ENCODE results near the gene WFS1.

Gene WFS1

GRCh38 chr4:6267573-6267972, 2.1 kb upstream of the WFS1 start:
- H3K27me3 ChIP-seq (ENCODE audit: control insufficient read depth in 1 of 2, insufficient read depth in 1 of 2, low read length in 2 of 2) = peaks cover 5 to 18% of the 10 kb centered on the region in 2 experiments
- H3K4me2 ChIP-seq (ENCODE audit: low read length, poor library complexity, severe bottlenecking) = no peak overlapping the region
- 38% methylated on average over 3 of the region's 3 CpGs for WGBS
- H4K91ac ChIP-seq (ENCODE audit: low read length) = no peak overlapping the region
- peak; percentile 57 for DNase-seq
- no peaks in the 10 kb centered on the region for H3K9me3 ChIP-seq (ENCODE audit: control insufficient read depth, low read length)
- H3K4me3 ChIP-seq (ENCODE audit: insufficient read depth in 1 of 2, low read depth in 1 of 2, low read length in 2 of 2) = no peak overlapping the region
- H4K8ac ChIP-seq (ENCODE audit: low read length) = no peak overlapping the region
- H3K4me1 ChIP-seq (ENCODE audit: control insufficient read depth, insufficient read depth, low read depth, low read length) = peaks cover 23% of the 10 kb centered on the region
- H2BK5ac ChIP-seq (ENCODE audit: low read depth, low read length, poor library complexity, severe bottlenecking) = no peak overlapping the region
- no peak overlapping the region for H3K27ac ChIP-seq (ENCODE audit: low read length, poor library complexity, severe bottlenecking)
- no peak overlapping the region for H2BK15ac ChIP-seq (ENCODE audit: low read depth, poor library complexity, severe bottlenecking)
- H3K79me1 ChIP-seq (replicated peaks; ENCODE audit: low read length, poor library complexity, severe bottlenecking) = no peaks in the 10 kb centered on the region
- no peak overlapping the region for H2BK12ac ChIP-seq (ENCODE audit: low read length in 2 of 2)
- no peak overlapping the region for H3K14ac ChIP-seq (ENCODE audit: low read length in 2 of 2)
- no peaks in the 10 kb centered on the region for H3K36me3 ChIP-seq (ENCODE audit: control insufficient read depth in 1 of 2, insufficient read depth in 2 of 2, low read depth in 1 of 2, low read length in 2 of 2)
- H3K9ac ChIP-seq (ENCODE audit: low read length) = no peak overlapping the region
- H2BK120ac ChIP-seq (ENCODE audit: low read depth, low read length) = no peak overlapping the region
- no peak overlapping the region for H3K23ac ChIP-seq (ENCODE audit: low read length in 2 of 2)
- H2AK5ac ChIP-seq (ENCODE audit: low read length, severe bottlenecking) = no peak overlapping the region
- H3K18ac ChIP-seq (ENCODE audit: low read depth in 1 of 2, low read length in 2 of 2) = no peak overlapping the region
- H2AFZ ChIP-seq (ENCODE audit: low read depth, low read length) = no peak overlapping the region
- H3K4ac ChIP-seq (ENCODE audit: low read depth in 1 of 2, low read length in 2 of 2) = no peak overlapping the region

- H3K14ac ChIP-seq (ENCODE audit: low read length in 2 of 2) = no peak overlapping the region
- H2BK15ac ChIP-seq (ENCODE audit: low read depth, poor library complexity, severe bottlenecking) = no peak overlapping the region
- no peak overlapping the region for H3K23ac ChIP-seq (ENCODE audit: low read length in 2 of 2)
- H2BK120ac ChIP-seq (ENCODE audit: low read depth, low read length) = no peak overlapping the region
- no peaks in the 10 kb centered on the region for H3K79me1 ChIP-seq (replicated peaks; ENCODE audit: low read length, poor library complexity, severe bottlenecking)
- H2BK12ac ChIP-seq (ENCODE audit: low read length in 2 of 2) = no peak overlapping the region
- H3K9ac ChIP-seq (ENCODE audit: low read length) = peak overlapping the region; percentile 73
- H3K9me3 ChIP-seq (ENCODE audit: control insufficient read depth, low read length) = no peaks in the 10 kb centered on the region
- peaks cover 29% of the 10 kb centered on the region for H3K4me1 ChIP-seq (ENCODE audit: control insufficient read depth, insufficient read depth, low read depth, low read length)
- no peak overlapping the region for H3K27ac ChIP-seq (ENCODE audit: low read length, poor library complexity, severe bottlenecking)
- no peak overlapping the region for H4K91ac ChIP-seq (ENCODE audit: low read length)
- peak overlapping the region; percentile 88 for H3K4me2 ChIP-seq (ENCODE audit: low read length, poor library complexity, severe bottlenecking)
- no peak overlapping the region for H3K18ac ChIP-seq (ENCODE audit: low read depth in 1 of 2, low read length in 2 of 2)
- 33% methylated on average over 31 of the region's 32 CpGs for WGBS
- peaks cover 0 to 12% of the 10 kb centered on the region in 2 experiments for H3K27me3 ChIP-seq (ENCODE audit: control insufficient read depth in 1 of 2, insufficient read depth in 1 of 2, low read length in 2 of 2)
- H2BK5ac ChIP-seq (ENCODE audit: low read depth, low read length, poor library complexity, severe bottlenecking) = no peak overlapping the region
- no peak overlapping the region for H3K4ac ChIP-seq (ENCODE audit: low read depth in 1 of 2, low read length in 2 of 2)
- peak overlapping the region; percentile 77 for H2AFZ ChIP-seq (ENCODE audit: low read depth, low read length)
- H2AK5ac ChIP-seq (ENCODE audit: low read length, severe bottlenecking) = no peak overlapping the region
- no peak for DNase-seq
- H3K36me3 ChIP-seq (ENCODE audit: control insufficient read depth in 1 of 2, insufficient read depth in 2 of 2, low read depth in 1 of 2, low read length in 2 of 2) = no peaks in the 10 kb centered on the region
- peak overlapping the region in 1 of 2 experiments; percentile 78 for H3K4me3 ChIP-seq (ENCODE audit: insufficient read depth in 1 of 2, low read depth in 1 of 2, low read length in 2 of 2)
- no peak overlapping the region for H4K8ac ChIP-seq (ENCODE audit: low read length)
Measured at GRCh38 chr4:6268650-6269615, 717 bp upstream of the WFS1 start.

GRCh38 chr4:6270636-6271121, 1.0 kb downstream of the WFS1 start:
- peak overlapping the region; percentile 87 for H3K9ac ChIP-seq (ENCODE audit: low read length)
- no peak overlapping the region for H4K91ac ChIP-seq (ENCODE audit: low read length)
- peak overlapping the region; percentile 83 for H3K4me2 ChIP-seq (ENCODE audit: low read length, poor library complexity, severe bottlenecking)
- H3K23ac ChIP-seq (ENCODE audit: low read length in 2 of 2) = no peak overlapping the region
- H2BK15ac ChIP-seq (ENCODE audit: low read depth, poor library complexity, severe bottlenecking) = peak overlapping the region; percentile 39
- H2BK12ac ChIP-seq (ENCODE audit: low read length in 2 of 2) = peak overlapping the region in 1 of 2 experiments; percentile 21
- H3K18ac ChIP-seq (ENCODE audit: low read depth in 1 of 2, low read length in 2 of 2) = no peak overlapping the region
- peak; percentile 23 for DNase-seq
- H3K79me1 ChIP-seq (replicated peaks; ENCODE audit: low read length, poor library complexity, severe bottlenecking) = peaks cover 1% of the 10 kb centered on the region
- peak overlapping the region; percentile 86 for H3K27ac ChIP-seq (ENCODE audit: low read length, poor library complexity, severe bottlenecking)
- H3K14ac ChIP-seq (ENCODE audit: low read length in 2 of 2) = no peak overlapping the region
- no peak overlapping the region for H2BK5ac ChIP-seq (ENCODE audit: low read depth, low read length, poor library complexity, severe bottlenecking)
- H3K9me3 ChIP-seq (ENCODE audit: control insufficient read depth, low read length) = no peaks in the 10 kb centered on the region
- H3K4ac ChIP-seq (ENCODE audit: low read depth in 1 of 2, low read length in 2 of 2) = peak overlapping the region in 1 of 2 experiments; percentile 15
- peaks cover 43% of the 10 kb centered on the region for H3K4me1 ChIP-seq (ENCODE audit: control insufficient read depth, insufficient read depth, low read depth, low read length)
- H3K4me3 ChIP-seq (ENCODE audit: insufficient read depth in 1 of 2, low read depth in 1 of 2, low read length in 2 of 2) = peak overlapping the region; percentile 84 to 97
- peaks cover 0 to 2% of the 10 kb centered on the region in 2 experiments for H3K36me3 ChIP-seq (ENCODE audit: control insufficient read depth in 1 of 2, insufficient read depth in 2 of 2, low read depth in 1 of 2, low read length in 2 of 2)
- H2BK120ac ChIP-seq (ENCODE audit: low read depth, low read length) = peak overlapping the region; percentile 27
- peak overlapping the region; percentile 13 for H2AK5ac ChIP-seq (ENCODE audit: low read length, severe bottlenecking)
- peaks cover 0 to 10% of the 10 kb centered on the region in 2 experiments for H3K27me3 ChIP-seq (ENCODE audit: control insufficient read depth in 1 of 2, insufficient read depth in 1 of 2, low read length in 2 of 2)
- no peak overlapping the region for H2AFZ ChIP-seq (ENCODE audit: low read depth, low read length)
- no peak overlapping the region for H4K8ac ChIP-seq (ENCODE audit: low read length)
- 45% methylated on average over 8 of the region's 8 CpGs for WGBS

DNA sequence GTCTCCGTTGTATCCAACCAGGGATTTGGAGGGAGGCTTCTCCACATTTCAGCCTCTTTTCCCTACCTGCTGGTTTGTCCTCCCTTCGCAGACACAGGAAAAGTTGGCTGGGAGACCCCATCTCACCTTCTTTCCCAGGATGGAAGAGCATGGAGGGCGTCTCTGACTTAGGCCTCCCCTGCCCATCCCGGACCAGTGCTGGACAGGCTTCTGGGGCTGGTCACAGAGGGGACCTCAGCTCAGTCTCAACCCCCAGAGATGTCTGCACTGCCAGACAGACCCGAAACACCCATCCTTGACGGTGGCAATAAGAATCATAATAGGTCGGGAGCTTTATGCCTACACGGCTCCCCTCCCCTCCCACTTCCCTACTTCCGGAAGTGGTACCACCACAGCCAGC, 1.6 kb downstream of the WFS1 start:
- Histone ChIP-seq H2BK15ac (ENCODE audit: low read depth, poor library complexity, severe bottlenecking) (no peak overlapping the region), H3K9me3 (ENCODE audit: control insufficient read depth, low read length) (no peaks in the 10 kb centered on the region), H3K27me3 (ENCODE audit: control insufficient read depth in 1 of 2, insufficient read depth in 1 of 2, low read length in 2 of 2) (peaks cover 0 to 10% of the 10 kb centered on the region in 2 experiments), H3K18ac (ENCODE audit: low read depth in 1 of 2, low read length in 2 of 2) (no peak overlapping the region), H2AK5ac (ENCODE audit: low read length, severe bottlenecking) (peak overlapping the region; percentile 13), H2BK5ac (ENCODE audit: low read depth, low read length, poor library complexity, severe bottlenecking) (no peak overlapping the region), H3K4me1 (ENCODE audit: control insufficient read depth, insufficient read depth, low read depth, low read length) (peaks cover 48% of the 10 kb centered on the region), H4K91ac (ENCODE audit: low read length) (no peak overlapping the region), H3K14ac (ENCODE audit: low read length in 2 of 2) (no peak overlapping the region), H3K27ac (ENCODE audit: low read length, poor library complexity, severe bottlenecking) (peak overlapping the region; percentile 86), H3K4me3 (ENCODE audit: insufficient read depth in 1 of 2, low read depth in 1 of 2, low read length in 2 of 2) (peak overlapping the region in 1 of 2 experiments; percentile 84), H2AFZ (ENCODE audit: low read depth, low read length) (no peak overlapping the region), H3K9ac (ENCODE audit: low read length) (peak overlapping the region; percentile 87), H3K79me1 (replicated peaks; ENCODE audit: low read length, poor library complexity, severe bottlenecking) (peaks cover 3% of the 10 kb centered on the region), H3K36me3 (ENCODE audit: control insufficient read depth in 1 of 2, insufficient read depth in 2 of 2, low read depth in 1 of 2, low read length in 2 of 2) (peaks cover 0 to 7% of the 10 kb centered on the region in 2 experiments), H3K4me2 (ENCODE audit: low read length, poor library complexity, severe bottlenecking) (peak overlapping the region; percentile 83), H3K23ac (ENCODE audit: low read length in 2 of 2) (no peak overlapping the region), H2BK12ac (ENCODE audit: low read length in 2 of 2) (no peak overlapping the region), H2BK120ac (ENCODE audit: low read depth, low read length) (no peak overlapping the region), H4K8ac (ENCODE audit: low read length) (no peak overlapping the region), H3K4ac (ENCODE audit: low read depth in 1 of 2, low read length in 2 of 2) (no peak overlapping the region)
- no peak for DNase-seq
- WGBS = 95% methylated on average over 9 of the region's 9 CpGs
